Fibroblast of lung (primary cell): ENCODE measurements around the gene ACVR1B. TPM values are rescaled to one million over a fixed set of nuclear protein-coding genes. Genes with fewer than 3 reads are reported as not detected.

ENCODE experiments used
- DNase-seq, 2 donors: peaks; one replicate each; pipeline versions ENCODE4 v3.0.0 to v3.0.0-alpha.2; 2010; ENCODE audit warnings: low read depth in 2 of 2
- H2AFZ ChIP-seq: 2 replicates; pipeline ENCODE4 v1.5.1; 2012; ENCODE audit warnings: low read length, control low read depth, inconsistent platforms
- H3K27ac ChIP-seq: 2 replicates; pipeline ENCODE4 v1.5.1; 2011; ENCODE audit warnings: low read length, control low read depth; ENCODE audit not compliant: insufficient read depth
- H3K27me3 ChIP-seq: 2 replicates; pipeline ENCODE4 v1.5.1; 2011; ENCODE audit warnings: mild to moderate bottlenecking, low read length; ENCODE audit not compliant: control insufficient read depth, insufficient read depth
- H3K36me3 ChIP-seq: 2 replicates; pipeline ENCODE4 v1.5.1; 2011; ENCODE audit warnings: low read length; ENCODE audit not compliant: control insufficient read depth, insufficient read depth
- H3K4me1 ChIP-seq: 2 replicates; pipeline ENCODE4 v1.5.1; 2011; ENCODE audit warnings: low read length; ENCODE audit not compliant: control insufficient read depth, insufficient read depth; ENCODE audit errors: extremely low read depth
- H3K4me2 ChIP-seq: 2 replicates; pipeline ENCODE4 v1.5.1; 2011; ENCODE audit warnings: low read length, control low read depth; ENCODE audit not compliant: insufficient read depth; ENCODE audit errors: extremely low read depth
- H3K4me3 ChIP-seq, 4 experiments: fragments of 200-600 bp in 1 of 4; sonication (generic) in 1 of 4; replicated peaks in 1 of 4; 2 replicates each; pipeline ENCODE4 v1.5.1; 2011 to 2016; ENCODE audit warnings: low read length in 4 of 4, low read depth in 3 of 4, mild to moderate bottlenecking in 3 of 4, control low read depth in 2 of 4, inconsistent platforms in 1 of 4, mixed read lengths in 1 of 4; ENCODE audit not compliant: insufficient read depth in 1 of 4; ENCODE audit errors: control extremely low read depth in 1 of 4
- H3K79me2 ChIP-seq: 2 replicates; pipeline ENCODE4 v1.5.1; 2012; ENCODE audit warnings: mild to moderate bottlenecking, low read length, inconsistent platforms; ENCODE audit not compliant: control insufficient read depth, insufficient read depth
- H3K9ac ChIP-seq: 2 replicates; pipeline ENCODE4 v1.5.1; 2011; ENCODE audit warnings: mild to moderate bottlenecking, low read length, control low read depth; ENCODE audit not compliant: insufficient read depth
- H3K9me3 ChIP-seq: 2 replicates; pipeline ENCODE4 v1.5.1; 2012; ENCODE audit warnings: low read depth, low read length; ENCODE audit not compliant: control insufficient read depth, insufficient read depth
- H4K20me1 ChIP-seq: 2 replicates; pipeline ENCODE4 v1.5.1; 2011; ENCODE audit warnings: low read length; ENCODE audit not compliant: control insufficient read depth, insufficient read depth; ENCODE audit errors: extremely low read depth
- CTCF ChIP-seq, 2 donors: IDR thresholded peaks in 1 of 2; conservative IDR thresholded peaks in 1 of 2; 1 replicate in 1 of 2; 2 replicates in 1 of 2; pipeline ENCODE4 v1.5.1; 2011 to 2012; ENCODE audit warnings: low read length in 2 of 2, control low read depth in 1 of 2, inconsistent platforms in 1 of 2, low read depth in 1 of 2, mild to moderate bottlenecking in 1 of 2
- EZH2 ChIP-seq: IDR thresholded peaks from 2 replicates; pipeline ENCODE4 v1.5.1; 2012; ENCODE audit warnings: low read length, control low read depth, mild to moderate bottlenecking; ENCODE audit errors: missing control alignments
- polyA plus RNA-seq, 2 donors: library from polyadenylated mRNA; depleted of rRNA in 1 of 2; stranded (reverse) in 1 of 2; unstranded in 1 of 2; fragments of >200 nt; gene quantifications; 2 replicates each; pipeline ENCODE4 v1.2.1, GENCODE V29; 2011 to 2012; ENCODE audit warnings: missing spikeins in 1 of 2
- total RNA-seq: library from RNA; depleted of rRNA; stranded (reverse); fragments of >200 nt; gene quantifications from 2 replicates; pipeline ENCODE4 v1.2.1, GENCODE V29; 2014

The ACVR1B gene
- total and polyA plus RNA-seq, 2 donors (not counting 1 experiment from before 2014, with no cell fraction given), result 12.4 to 13.6 TPM

GRCh38 chr12:51914034-51914923 lies 37.2 kb upstream of the ACVR1B start:
- H3K36me3 ChIP-seq, result no peaks in the 10 kb centered on the region
- H3K27ac ChIP-seq, result no peak overlapping the region
- no peak overlapping the region for H2AFZ ChIP-seq
- H3K27me3 ChIP-seq, result no peaks in the 10 kb centered on the region
- H3K4me1 ChIP-seq, result peaks cover 19% of the 10 kb centered on the region
- TF ChIP-seq EZH2 (no peak), CTCF (conservative IDR thresholded peaks at IDR 0.05 in 1 of 2, IDR thresholded peaks at IDR 0.05 in 1 of 2; ENCODE audit: low read depth in 1 of 2, low read length in 2 of 2) (no peak)
- H3K79me2 ChIP-seq, result no peaks in the 10 kb centered on the region
- no peaks in the 10 kb centered on the region for H3K9me3 ChIP-seq
- no peak overlapping the region for H3K4me2 ChIP-seq
- DNase-seq, result no peak
- H3K4me3 ChIP-seq, result no peak overlapping the region
- H3K9ac ChIP-seq, result no peak overlapping the region
- no peaks in the 10 kb centered on the region for H4K20me1 ChIP-seq

GRCh38 chr12:51915003-51915625 lies 36.4 kb upstream of the ACVR1B start:
- H3K9ac ChIP-seq, result no peak overlapping the region
- no peak overlapping the region for H2AFZ ChIP-seq
- no peaks in the 10 kb centered on the region for H3K27me3 ChIP-seq
- no peaks in the 10 kb centered on the region for H3K79me2 ChIP-seq
- DNase-seq, result no peak
- no peak overlapping the region for H3K27ac ChIP-seq
- H3K4me1 ChIP-seq, result peaks cover 17% of the 10 kb centered on the region
- H4K20me1 ChIP-seq, result no peaks in the 10 kb centered on the region
- H3K4me3 ChIP-seq, result no peak overlapping the region
- H3K9me3 ChIP-seq, result no peaks in the 10 kb centered on the region
- TF ChIP-seq CTCF (conservative IDR thresholded peaks at IDR 0.05 in 1 of 2, IDR thresholded peaks at IDR 0.05 in 1 of 2; ENCODE audit: low read depth in 1 of 2, low read length in 2 of 2) (no peak), EZH2 (no peak)
- no peak overlapping the region for H3K4me2 ChIP-seq
- no peaks in the 10 kb centered on the region for H3K36me3 ChIP-seq

GRCh38 chr12:51915951-51916350 lies 35.5 kb upstream of the ACVR1B start:
- Histone ChIP-seq H3K9ac (no peak overlapping the region), H3K27ac (no peak overlapping the region), H3K4me2 (no peak overlapping the region), H3K27me3 (no peaks in the 10 kb centered on the region), H3K79me2 (no peaks in the 10 kb centered on the region), H3K4me3 (no peak overlapping the region), H3K36me3 (no peaks in the 10 kb centered on the region), H4K20me1 (no peaks in the 10 kb centered on the region), H3K9me3 (no peaks in the 10 kb centered on the region), H3K4me1 (peaks cover 9% of the 10 kb centered on the region), H2AFZ (no peak overlapping the region)
- no peak for DNase-seq
- TF ChIP-seq CTCF (conservative IDR thresholded peaks at IDR 0.05 in 1 of 2, IDR thresholded peaks at IDR 0.05 in 1 of 2; ENCODE audit: low read depth in 1 of 2, low read length in 2 of 2) (no peak), EZH2 (no peak)
